Loucy (cell line): ENCODE results near the gene IL22RA2.

Experiments used
- H2AFZ ChIP-seq: fragments of 200-600 bp; sonication (generic); 2 replicates; pipeline ENCODE4 v1.6.0; 2016; ENCODE audit warnings: antibody characterized with exemption, mild to moderate bottlenecking, low read length, moderate library complexity
- H3F3A ChIP-seq: fragments of 200-600 bp; 2 replicates; pipeline ENCODE4 v1.6.0; 2016; ENCODE audit warnings: antibody characterized with exemption, low read depth, mild to moderate bottlenecking
- H3K27me3 ChIP-seq: fragments of 200-600 bp; sonication (generic); 2 replicates; pipeline ENCODE4 v1.6.1; 2014; ENCODE audit warnings: low read length, mild to moderate bottlenecking; ENCODE audit not compliant: insufficient read depth, poor library complexity, severe bottlenecking
- H3K36me3 ChIP-seq: fragments of 200-600 bp; sonication (generic); 2 replicates; pipeline ENCODE4 v1.6.1; 2016; ENCODE audit warnings: low read length; ENCODE audit not compliant: insufficient read depth
- H3K4me1 ChIP-seq: fragments of 200-600 bp; sonication (generic); 2 replicates; pipeline ENCODE4 v1.5.1; 2014; ENCODE audit warnings: low read length, mild to moderate bottlenecking; ENCODE audit not compliant: insufficient read depth, poor library complexity, severe bottlenecking
- H3K4me2 ChIP-seq: fragments of 200-600 bp; sonication (generic); 2 replicates; pipeline ENCODE4 v1.6.0; 2014; ENCODE audit warnings: antibody characterized with exemption, low read length, low read depth, mild to moderate bottlenecking; ENCODE audit not compliant: poor library complexity, severe bottlenecking
- H3K4me3 ChIP-seq: fragments of 200-600 bp; sonication (generic); 2 replicates; pipeline ENCODE4 v1.5.1; 2014; ENCODE audit warnings: low read length, mild to moderate bottlenecking, mixed read lengths; ENCODE audit not compliant: poor library complexity, severe bottlenecking
- H3K79me2 ChIP-seq: fragments of 200-600 bp; sonication (generic); 2 replicates; pipeline ENCODE4 v1.6.1; 2014; ENCODE audit warnings: low read length; ENCODE audit not compliant: insufficient read depth
- H3K9ac ChIP-seq: fragments of 200-600 bp; sonication (generic); 2 replicates; pipeline ENCODE4 v1.6.0; 2014; ENCODE audit warnings: mild to moderate bottlenecking, low read depth, low read length, moderate library complexity; ENCODE audit not compliant: poor library complexity, severe bottlenecking
- H3K9me2 ChIP-seq: fragments of 200-600 bp; sonication (generic); replicated peaks from 2 replicates; pipeline ENCODE4 v1.6.1; 2016; ENCODE audit warnings: low read depth, low read length, mixed read lengths
- H3K9me3 ChIP-seq: fragments of 200-600 bp; sonication (generic); 2 replicates; pipeline ENCODE4 v1.6.1; 2014; ENCODE audit warnings: mild to moderate bottlenecking, antibody characterized with exemption, low read length, low read depth; ENCODE audit not compliant: insufficient read depth
- H4K20me1 ChIP-seq: fragments of 200-600 bp; sonication (generic); 2 replicates; pipeline ENCODE4 v1.6.0; 2014; ENCODE audit warnings: antibody characterized with exemption, low read length, mild to moderate bottlenecking; ENCODE audit not compliant: insufficient read depth, poor library complexity, severe bottlenecking
- EZH2phosphoT487 ChIP-seq: fragments of 200-600 bp; IDR thresholded peaks from 2 replicates; pipeline ENCODE4 v1.6.1; 2018; ENCODE audit warnings: antibody characterized with exemption, mild to moderate bottlenecking, moderate library complexity, borderline replicate concordance
- TF ChIP-seq, protein P1 (sequence below): fragments of 200-600 bp; sonication (generic); conservative IDR thresholded peaks from 2 replicates; pipeline ENCODE4 v1.5.1; 2014; ENCODE audit warnings: mild to moderate bottlenecking, antibody characterized with exemption, low read length

IL22RA2 gene

DNA sequence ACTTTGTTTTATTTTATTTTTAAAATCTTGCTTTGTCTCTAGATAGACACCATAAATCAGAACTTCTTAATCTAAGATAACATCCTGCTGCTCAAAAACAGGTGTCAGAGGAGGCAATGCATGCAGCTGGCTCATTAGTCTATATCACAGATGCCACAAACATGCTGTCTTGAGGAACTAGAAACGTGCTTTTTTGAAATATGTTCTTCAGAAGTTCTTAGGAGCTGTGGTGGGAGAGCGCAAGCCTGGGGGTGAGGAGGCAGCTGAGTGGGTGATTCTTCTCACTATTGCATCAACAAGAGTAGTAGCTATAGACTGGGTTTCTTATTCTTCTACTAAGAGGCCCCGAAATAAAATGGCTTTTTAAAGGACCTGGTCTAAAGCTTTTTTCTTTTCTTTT, 23.4 kb downstream of the IL22RA2 start:
- H2AFZ ChIP-seq: no peak overlapping the region
- TF ChIP-seq, protein P1, sequence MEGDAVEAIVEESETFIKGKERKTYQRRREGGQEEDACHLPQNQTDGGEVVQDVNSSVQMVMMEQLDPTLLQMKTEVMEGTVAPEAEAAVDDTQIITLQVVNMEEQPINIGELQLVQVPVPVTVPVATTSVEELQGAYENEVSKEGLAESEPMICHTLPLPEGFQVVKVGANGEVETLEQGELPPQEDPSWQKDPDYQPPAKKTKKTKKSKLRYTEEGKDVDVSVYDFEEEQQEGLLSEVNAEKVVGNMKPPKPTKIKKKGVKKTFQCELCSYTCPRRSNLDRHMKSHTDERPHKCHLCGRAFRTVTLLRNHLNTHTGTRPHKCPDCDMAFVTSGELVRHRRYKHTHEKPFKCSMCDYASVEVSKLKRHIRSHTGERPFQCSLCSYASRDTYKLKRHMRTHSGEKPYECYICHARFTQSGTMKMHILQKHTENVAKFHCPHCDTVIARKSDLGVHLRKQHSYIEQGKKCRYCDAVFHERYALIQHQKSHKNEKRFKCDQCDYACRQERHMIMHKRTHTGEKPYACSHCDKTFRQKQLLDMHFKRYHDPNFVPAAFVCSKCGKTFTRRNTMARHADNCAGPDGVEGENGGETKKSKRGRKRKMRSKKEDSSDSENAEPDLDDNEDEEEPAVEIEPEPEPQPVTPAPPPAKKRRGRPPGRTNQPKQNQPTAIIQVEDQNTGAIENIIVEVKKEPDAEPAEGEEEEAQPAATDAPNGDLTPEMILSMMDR: no peak
- no peak for TF ChIP-seq EZH2phosphoT487
- H3K4me3 ChIP-seq: no peak overlapping the region
- H3K36me3 ChIP-seq: no peaks in the 10 kb centered on the region
- no peaks in the 10 kb centered on the region for H3K9me3 ChIP-seq
- no peaks in the 10 kb centered on the region for H3F3A ChIP-seq
- peaks cover 5% of the 10 kb centered on the region for H3K4me1 ChIP-seq
- no peaks in the 10 kb centered on the region for H3K79me2 ChIP-seq
- H3K9ac ChIP-seq: no peak overlapping the region
- H3K27me3 ChIP-seq: peaks cover 9% of the 10 kb centered on the region
- no peak overlapping the region for H3K4me2 ChIP-seq
- no peaks in the 10 kb centered on the region for H4K20me1 ChIP-seq
- no peaks in the 10 kb centered on the region for H3K9me2 ChIP-seq

DNA sequence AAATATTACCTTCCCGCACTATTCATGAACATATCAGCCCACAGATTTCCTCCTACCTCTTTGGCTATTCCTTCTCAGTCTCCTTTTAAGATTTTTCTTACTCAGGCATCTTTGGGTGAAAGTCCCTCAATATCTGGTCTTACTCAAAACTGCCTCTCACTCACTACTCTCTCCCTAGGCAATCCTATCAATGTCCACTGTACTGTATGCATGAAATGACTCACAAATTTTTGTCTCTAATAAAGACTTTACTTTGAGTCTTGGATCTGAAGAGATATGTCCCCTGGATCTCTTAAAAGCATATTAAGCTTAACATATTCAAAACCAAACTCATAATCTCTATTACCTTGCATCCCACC, 24.4 kb downstream of the IL22RA2 start:
- Histone ChIP-seq H3K9me2 (no peaks in the 10 kb centered on the region), H3K4me2 (no peak overlapping the region), H4K20me1 (no peaks in the 10 kb centered on the region), H3K4me3 (no peak overlapping the region), H3F3A (no peaks in the 10 kb centered on the region), H3K9me3 (no peaks in the 10 kb centered on the region), H3K9ac (no peak overlapping the region), H3K27me3 (peaks cover 9% of the 10 kb centered on the region), H3K4me1 (no peaks in the 10 kb centered on the region), H3K79me2 (no peaks in the 10 kb centered on the region), H2AFZ (no peak overlapping the region), H3K36me3 (no peaks in the 10 kb centered on the region)
- no peak for TF ChIP-seq EZH2phosphoT487
- TF ChIP-seq, protein P1: no peak

DNA sequence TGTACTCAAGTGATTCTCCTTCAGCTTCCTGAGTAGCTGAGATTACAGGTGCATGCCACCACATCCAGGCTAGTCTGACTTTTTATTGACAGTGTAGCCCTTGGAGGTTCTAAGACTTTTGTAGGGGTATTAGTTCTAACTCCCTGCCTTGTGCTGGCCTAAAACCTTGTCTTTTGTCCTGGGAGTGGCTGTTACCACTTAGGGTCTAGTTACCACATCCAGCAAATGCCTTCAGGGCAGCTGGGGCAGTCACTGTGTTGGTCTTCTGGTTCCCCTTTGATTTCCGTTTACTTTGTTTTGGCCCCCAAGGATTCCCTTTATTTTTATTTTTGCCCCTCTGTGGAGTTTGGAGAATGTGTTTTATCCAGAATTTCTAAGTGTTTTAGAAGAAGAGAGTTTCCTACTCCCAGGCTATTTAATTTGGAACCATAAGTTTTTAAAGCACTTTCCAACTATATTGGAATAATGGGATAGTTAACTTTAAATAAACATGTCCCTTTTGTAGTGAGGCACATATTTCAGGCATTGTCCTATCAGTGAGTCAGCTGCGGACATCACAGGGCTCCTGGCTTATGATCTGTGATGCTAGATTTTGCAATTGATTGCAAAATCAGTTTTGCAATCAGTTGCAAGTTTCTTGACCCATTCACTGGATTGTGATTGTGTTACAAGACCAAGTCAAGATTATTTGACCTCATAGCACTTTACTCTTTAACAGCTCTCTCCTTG, 25.0 kb downstream of the IL22RA2 start:
- TF ChIP-seq EZH2phosphoT487: no peak
- TF ChIP-seq, protein P1: no peak
- Histone ChIP-seq H3K9me2 (no peaks in the 10 kb centered on the region), H3K36me3 (no peaks in the 10 kb centered on the region), H4K20me1 (no peaks in the 10 kb centered on the region), H3K9ac (no peak overlapping the region), H3K4me1 (no peaks in the 10 kb centered on the region), H2AFZ (no peak overlapping the region), H3K4me3 (no peak overlapping the region), H3K79me2 (no peaks in the 10 kb centered on the region), H3K4me2 (no peak overlapping the region), H3K9me3 (no peaks in the 10 kb centered on the region), H3K27me3 (peaks cover 9% of the 10 kb centered on the region), H3F3A (no peaks in the 10 kb centered on the region)
